DOHH2 (cell line): ENCODE data around the gene ITPA.

Experiments used
- H3F3A ChIP-seq: fragments of 200-600 bp; sonication (generic), shearing (Covaris generic); 2 replicates; pipeline ENCODE4 v1.6.0; 2016; ENCODE audit warnings: antibody characterized with exemption, mild to moderate bottlenecking; ENCODE audit not compliant: control insufficient read depth, insufficient read depth
- H3K27ac ChIP-seq: fragments of 200-600 bp; sonication (generic); 2 replicates; pipeline ENCODE4 v1.5.1; 2014; ENCODE audit warnings: low read depth, mild to moderate bottlenecking, low read length, moderate library complexity
- H3K27me3 ChIP-seq: fragments of 200-600 bp; sonication (generic); 2 replicates; pipeline ENCODE4 v1.6.1; 2014; ENCODE audit warnings: mild to moderate bottlenecking, low read length, mixed read lengths; ENCODE audit not compliant: control insufficient read depth
- H3K36me3 ChIP-seq: fragments of 200-600 bp; sonication (generic); 2 replicates; pipeline ENCODE4 v1.6.1; 2014; ENCODE audit warnings: mild to moderate bottlenecking, low read length, moderate library complexity, mixed read lengths; ENCODE audit not compliant: control insufficient read depth
- H3K4me1 ChIP-seq: fragments of 200-600 bp; sonication (generic); 2 replicates; pipeline ENCODE4 v1.6.1; 2014; ENCODE audit warnings: mild to moderate bottlenecking, low read length, mixed read lengths; ENCODE audit not compliant: control insufficient read depth
- H3K4me2 ChIP-seq: fragments of 200-600 bp; sonication (generic); 2 replicates; pipeline ENCODE4 v1.6.0; 2014; ENCODE audit warnings: mild to moderate bottlenecking, low read length, moderate library complexity
- H3K4me3 ChIP-seq: fragments of 200-600 bp; sonication (generic); 2 replicates; pipeline ENCODE4 v1.5.1; 2014; ENCODE audit warnings: mild to moderate bottlenecking, low read length, mixed read lengths
- H3K79me2 ChIP-seq: fragments of 200-600 bp; sonication (generic); 2 replicates; pipeline ENCODE4 v1.6.1; 2014; ENCODE audit warnings: mild to moderate bottlenecking, low read length, mixed read lengths; ENCODE audit not compliant: control insufficient read depth
- H3K9me2 ChIP-seq: fragments of 200-600 bp; sonication (generic); replicated peaks from 2 replicates; pipeline ENCODE4 v1.6.1; 2014; ENCODE audit warnings: mild to moderate bottlenecking, low read length, mixed read lengths; ENCODE audit not compliant: control insufficient read depth
- H3K9me3 ChIP-seq: fragments of 200-600 bp; sonication (generic); 2 replicates; pipeline ENCODE4 v1.6.1; 2014; ENCODE audit warnings: antibody characterized with exemption, low read length, mixed read lengths; ENCODE audit not compliant: control insufficient read depth, insufficient read depth
- H4K20me1 ChIP-seq: fragments of 200-600 bp; sonication (generic); 2 replicates; pipeline ENCODE4 v1.6.0; 2014; ENCODE audit warnings: low read depth, mild to moderate bottlenecking, antibody characterized with exemption, low read length, moderate library complexity; ENCODE audit not compliant: control insufficient read depth, insufficient read depth
- CTCF ChIP-seq: fragments of 200-600 bp; sonication (generic); IDR thresholded peaks from one replicate; pipeline ENCODE4 v1.5.1; 2014; ENCODE audit warnings: antibody characterized with exemption, mild to moderate bottlenecking, low read depth, low read length; ENCODE audit not compliant: poor library complexity, severe bottlenecking
- EZH2phosphoT487 ChIP-seq: fragments of 200-600 bp; sonication (generic); IDR thresholded peaks from 2 replicates; pipeline ENCODE4 v1.6.1; 2017; ENCODE audit warnings: borderline replicate concordance, mild to moderate bottlenecking, antibody characterized with exemption, low read length, moderate library complexity, mixed read lengths

Gene ITPA

GRCh38 chr20:3195590-3196237 is 13.6 kb upstream of the ITPA start:
- Histone ChIP-seq H3K36me3 (peaks cover 72% of the 10 kb centered on the region), H3K9me2 (no peaks in the 10 kb centered on the region), H3K4me3 (no peak overlapping the region), H3K79me2 (no peaks in the 10 kb centered on the region), H3K4me2 (no peak overlapping the region), H3K9me3 (no peaks in the 10 kb centered on the region), H3K27ac (no peak overlapping the region), H4K20me1 (no peaks in the 10 kb centered on the region), H3K4me1 (no peaks in the 10 kb centered on the region), H3F3A (no peaks in the 10 kb centered on the region), H3K27me3 (no peaks in the 10 kb centered on the region)
- TF ChIP-seq EZH2phosphoT487 (no peak), CTCF (no peak)

GRCh38 chr20:3199206-3199605 is 10.1 kb upstream of the ITPA start:
- TF ChIP-seq EZH2phosphoT487 (no peak), CTCF (no peak)
- H3K27me3 ChIP-seq: no peaks in the 10 kb centered on the region
- no peaks in the 10 kb centered on the region for H4K20me1 ChIP-seq
- H3K79me2 ChIP-seq: peaks cover 23% of the 10 kb centered on the region
- H3K9me2 ChIP-seq: no peaks in the 10 kb centered on the region
- H3K4me3 ChIP-seq: no peak overlapping the region
- peaks cover 60% of the 10 kb centered on the region for H3K36me3 ChIP-seq
- no peaks in the 10 kb centered on the region for H3F3A ChIP-seq
- H3K4me2 ChIP-seq: no peak overlapping the region
- H3K4me1 ChIP-seq: peaks cover 7% of the 10 kb centered on the region
- no peak overlapping the region for H3K27ac ChIP-seq
- H3K9me3 ChIP-seq: no peaks in the 10 kb centered on the region

- Histone ChIP-seq H3K9me3 (no peaks in the 10 kb centered on the region), H3K4me3 (no peak overlapping the region), H3F3A (no peaks in the 10 kb centered on the region), H4K20me1 (no peaks in the 10 kb centered on the region), H3K9me2 (no peaks in the 10 kb centered on the region), H3K27ac (no peak overlapping the region), H3K4me2 (no peak overlapping the region), H3K79me2 (peaks cover 27% of the 10 kb centered on the region), H3K4me1 (peaks cover 11% of the 10 kb centered on the region), H3K36me3 (peaks cover 51% of the 10 kb centered on the region), H3K27me3 (no peaks in the 10 kb centered on the region)
- TF ChIP-seq CTCF: no peak
- TF ChIP-seq EZH2phosphoT487: no peak
Observed at GRCh38 chr20:3199976-3200755, 9.1 kb upstream of the ITPA start.
